Neuronal stem cell (in vitro differentiated cells): ENCODE results near the gene TFAM.

Experiments
- DNase-seq: peaks from one replicate; pipeline ENCODE4 v3.0.0-alpha.2; 2013; ENCODE audit warnings: low spot score
- H2AFZ ChIP-seq: one replicate; pipeline ENCODE4 v1.6.1; 2013; ENCODE audit warnings: mild to moderate bottlenecking, low read length, inconsistent platforms
- H2AK5ac ChIP-seq: 2 replicates; pipeline ENCODE4 v1.6.1; 2013; ENCODE audit warnings: low read depth, mild to moderate bottlenecking, inconsistent platforms, low read length, moderate library complexity, mixed read lengths
- H2BK120ac ChIP-seq: 2 replicates; pipeline ENCODE4 v1.6.1; 2013; ENCODE audit warnings: low read depth, mild to moderate bottlenecking, inconsistent platforms, low read length, moderate library complexity, mixed read lengths
- H2BK12ac ChIP-seq: one replicate; pipeline ENCODE4 v1.6.1; 2013; ENCODE audit warnings: low read length, inconsistent platforms
- H2BK15ac ChIP-seq: 2 replicates; pipeline ENCODE4 v1.6.1; 2013; ENCODE audit warnings: mild to moderate bottlenecking, low read length, inconsistent platforms, mixed read lengths
- H2BK5ac ChIP-seq: one replicate; pipeline ENCODE4 v1.6.1; 2013; ENCODE audit warnings: inconsistent platforms, mild to moderate bottlenecking, low read length, moderate library complexity
- H3K14ac ChIP-seq: one replicate; pipeline ENCODE4 v1.6.1; 2013; ENCODE audit warnings: low read length, inconsistent platforms
- H3K18ac ChIP-seq: 2 replicates; pipeline ENCODE4 v1.6.1; 2013; ENCODE audit warnings: low read length, inconsistent platforms
- H3K23ac ChIP-seq: 2 replicates; pipeline ENCODE4 v1.6.1; 2013; ENCODE audit warnings: low read depth, mild to moderate bottlenecking, mixed read lengths, low read length, inconsistent platforms; ENCODE audit not compliant: poor library complexity
- H3K27ac ChIP-seq: replicated peaks from 3 replicates; pipeline ENCODE4 v1.5.1; 2013; ENCODE audit warnings: low read length, inconsistent platforms
- H3K27me3 ChIP-seq, 3 experiments: 2 replicates each; pipeline ENCODE4 v1.6.1; 2013; ENCODE audit warnings: low read length in 3 of 3, mild to moderate bottlenecking in 2 of 3, inconsistent platforms in 1 of 3, low read depth in 1 of 3, mixed read lengths in 1 of 3, moderate library complexity in 1 of 3; ENCODE audit not compliant: control insufficient read depth in 3 of 3, insufficient read depth in 3 of 3
- H3K36me3 ChIP-seq, 2 donors: replicated peaks in 1 of 2; 2 replicates each; pipeline ENCODE4 v1.6.1; 2013; ENCODE audit warnings: low read length in 2 of 2; ENCODE audit not compliant: control insufficient read depth in 2 of 2, insufficient read depth in 2 of 2
- H3K4ac ChIP-seq: 2 replicates; pipeline ENCODE4 v1.6.1; 2013; ENCODE audit warnings: inconsistent platforms, mild to moderate bottlenecking, low read length, moderate library complexity
- H3K4me1 ChIP-seq, 2 donors: 1 replicate in 1 of 2; 2 replicates in 1 of 2; pipeline ENCODE4 v1.6.1; 2013; ENCODE audit warnings: low read length in 2 of 2, low read depth in 1 of 2; ENCODE audit not compliant: control insufficient read depth in 2 of 2, insufficient read depth in 1 of 2
- H3K4me2 ChIP-seq: one replicate; pipeline ENCODE4 v1.6.1; 2013; ENCODE audit warnings: mild to moderate bottlenecking, low read length, inconsistent platforms; ENCODE audit not compliant: insufficient read depth, poor library complexity, severe bottlenecking
- H3K4me3 ChIP-seq, 2 donors: 2 replicates each; pipeline ENCODE4 v1.5.1; 2013; ENCODE audit warnings: low read length in 2 of 2, mild to moderate bottlenecking in 2 of 2, inconsistent platforms in 1 of 2, moderate library complexity in 1 of 2
- H3K79me1 ChIP-seq: one replicate; pipeline ENCODE4 v1.6.1; 2013; ENCODE audit warnings: low read depth, mild to moderate bottlenecking, inconsistent platforms, low read length, moderate library complexity
- H3K9ac ChIP-seq: one replicate; pipeline ENCODE4 v1.6.1; 2013; ENCODE audit warnings: mild to moderate bottlenecking, low read depth, low read length, inconsistent platforms; ENCODE audit not compliant: poor library complexity
- H3K9me3 ChIP-seq, 2 donors: replicated peaks in 1 of 2; 2 replicates each; pipeline versions ENCODE3 to v1.6.1; 2013; ENCODE audit warnings: low read length in 2 of 2, mild to moderate bottlenecking in 2 of 2, inconsistent platforms in 1 of 2, low read depth in 1 of 2, mixed read lengths in 1 of 2, moderate library complexity in 1 of 2; ENCODE audit not compliant: control insufficient read depth in 2 of 2, insufficient read depth in 1 of 2
- H4K8ac ChIP-seq: one replicate; pipeline ENCODE4 v1.6.1; 2013; ENCODE audit warnings: low read depth, mild to moderate bottlenecking, inconsistent platforms, low read length, moderate library complexity
- H4K91ac ChIP-seq: one replicate; pipeline ENCODE4 v1.6.1; 2013; ENCODE audit warnings: low read length, low read depth, mild to moderate bottlenecking, inconsistent platforms; ENCODE audit not compliant: poor library complexity
- WGBS, 2 donors: extraction: QIAGEN DNeasy Blood & Tissue Kit; methylation state at CpG; one replicate each; pipeline ENCODE4 v1.1.7; 2013; ENCODE audit warnings: missing lambda C conversion rate in 2 of 2, mixed read lengths in 1 of 2; ENCODE audit not compliant: insufficient read length in 2 of 2, insufficient replicate concordance in 1 of 2; ENCODE audit errors: extremely low coverage in 2 of 2; 5-methylcytosine and 5-hydroxymethylcytosine counted together

Gene TFAM

DNA sequence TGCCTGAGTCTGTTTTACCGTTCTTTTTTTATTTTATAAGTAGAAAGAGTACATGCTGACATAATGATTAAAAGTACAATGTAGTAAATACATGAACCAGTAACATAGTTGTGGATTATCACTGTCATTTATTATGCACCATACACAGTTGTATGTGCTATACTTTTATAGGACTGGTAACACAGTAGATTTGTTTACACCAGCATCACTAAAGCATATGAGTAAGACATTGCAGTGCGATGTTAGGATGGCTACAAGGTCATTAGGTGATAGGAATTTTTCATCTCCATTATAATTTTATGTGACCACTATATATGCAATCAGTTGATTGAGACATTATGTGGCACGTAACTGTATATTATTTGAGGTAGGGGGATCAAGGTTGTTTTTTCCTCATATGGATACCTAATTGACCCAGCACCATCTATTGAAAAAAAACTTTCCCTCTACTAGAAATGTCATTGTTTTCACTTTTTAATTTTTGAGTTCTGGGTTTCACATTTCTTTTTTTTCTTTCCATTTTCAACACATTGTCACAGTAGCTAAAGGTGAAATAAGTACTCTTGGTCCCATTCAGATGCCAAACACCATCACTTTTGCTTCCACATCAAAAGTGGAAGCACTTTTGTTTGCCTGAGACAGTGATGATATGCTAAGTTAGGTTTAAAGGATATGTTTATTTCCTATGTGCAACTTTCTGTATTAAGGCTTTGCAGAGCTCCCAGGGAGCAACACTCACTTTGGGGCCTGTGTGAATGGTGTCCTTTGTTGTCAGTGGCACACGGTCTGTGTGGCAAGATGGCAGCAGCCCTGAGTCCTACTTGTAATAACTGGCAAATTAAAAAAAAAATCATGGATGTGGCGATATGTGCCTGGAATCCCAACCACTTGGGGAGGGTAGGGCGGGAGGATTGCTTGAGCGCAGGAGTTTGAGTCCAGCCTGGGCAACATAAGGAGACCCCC lies 33.3 kb upstream of the TFAM start:
- no peak overlapping the region for H3K23ac ChIP-seq
- no peak overlapping the region for H2BK15ac ChIP-seq
- no peak overlapping the region for H2BK12ac ChIP-seq
- no peaks in the 10 kb centered on the region for H3K79me1 ChIP-seq
- no peaks in the 10 kb centered on the region for H3K27me3 ChIP-seq
- WGBS, 2 donors = no CpG with 5 or more reads among the region's 7 CpGs
- H2AFZ ChIP-seq = no peak overlapping the region
- no peak overlapping the region for H2AK5ac ChIP-seq
- H3K4ac ChIP-seq = no peak overlapping the region
- no peak overlapping the region for H2BK120ac ChIP-seq
- H3K4me3 ChIP-seq = no peak overlapping the region
- no peak overlapping the region for H2BK5ac ChIP-seq
- no peaks in the 10 kb centered on the region for H3K9me3 ChIP-seq
- H3K14ac ChIP-seq = no peak overlapping the region
- H3K36me3 ChIP-seq = no peaks in the 10 kb centered on the region
- no peak overlapping the region for H4K91ac ChIP-seq
- no peak for DNase-seq
- H3K4me2 ChIP-seq = no peak overlapping the region
- no peak overlapping the region for H3K9ac ChIP-seq
- H3K27ac ChIP-seq = no peak overlapping the region
- no peak overlapping the region for H4K8ac ChIP-seq
- no peak overlapping the region for H3K18ac ChIP-seq
- no peaks in the 10 kb centered on the region for H3K4me1 ChIP-seq

DNA sequence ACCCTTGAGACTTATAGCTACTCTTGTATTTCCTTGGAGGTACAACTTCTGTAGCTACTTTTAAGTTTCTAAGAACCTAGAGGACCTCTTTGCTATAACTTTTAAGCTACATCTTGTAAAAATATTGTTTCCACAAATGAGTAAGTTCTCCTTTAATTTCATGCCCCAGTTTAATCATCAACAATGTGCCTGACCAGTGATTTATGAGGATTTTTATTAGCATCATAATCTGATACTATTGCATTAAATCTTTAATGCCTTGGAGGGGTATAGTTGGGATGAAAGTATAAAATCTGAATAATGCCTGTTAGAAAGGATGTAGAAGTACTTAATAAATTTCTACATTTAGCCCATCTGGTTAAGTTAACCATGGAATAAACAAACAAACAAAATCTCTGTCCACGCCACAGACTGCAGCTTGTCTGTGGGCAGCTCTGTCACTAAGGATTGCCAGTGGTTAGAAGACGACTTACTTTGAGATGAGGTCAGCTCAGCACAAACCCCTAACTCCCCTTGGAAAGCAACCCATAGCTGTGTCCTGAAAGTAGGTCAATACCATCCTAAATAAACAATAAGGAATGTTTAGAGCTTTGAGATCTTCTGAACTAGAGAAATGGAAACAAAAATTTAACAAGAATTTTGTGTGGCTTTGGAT lies 32.1 kb upstream of the TFAM start:
- H2BK15ac ChIP-seq = no peak overlapping the region
- H3K4me2 ChIP-seq = no peak overlapping the region
- no peaks in the 10 kb centered on the region for H3K9me3 ChIP-seq
- no peak overlapping the region for H3K9ac ChIP-seq
- H2BK5ac ChIP-seq = no peak overlapping the region
- H3K4me3 ChIP-seq = no peak overlapping the region
- H3K36me3 ChIP-seq = no peaks in the 10 kb centered on the region
- H3K4ac ChIP-seq = no peak overlapping the region
- H4K91ac ChIP-seq = no peak overlapping the region
- H3K27ac ChIP-seq = no peak overlapping the region
- H2AK5ac ChIP-seq = no peak overlapping the region
- no peak overlapping the region for H4K8ac ChIP-seq
- no peaks in the 10 kb centered on the region for H3K27me3 ChIP-seq
- H3K23ac ChIP-seq = no peak overlapping the region
- H3K4me1 ChIP-seq = no peaks in the 10 kb centered on the region
- WGBS, 2 donors = no CpG with 5 or more reads among the region's 2 CpGs
- DNase-seq = no peak
- H2BK120ac ChIP-seq = no peak overlapping the region
- no peak overlapping the region for H3K18ac ChIP-seq
- no peak overlapping the region for H2BK12ac ChIP-seq
- no peak overlapping the region for H2AFZ ChIP-seq
- H3K79me1 ChIP-seq = no peaks in the 10 kb centered on the region
- H3K14ac ChIP-seq = no peak overlapping the region

- Histone ChIP-seq H3K9me3 (no peaks in the 10 kb centered on the region), H3K9ac (no peak overlapping the region), H3K4me1 (peaks cover 0 to 5% of the 10 kb centered on the region in 2 donors), H3K18ac (no peak overlapping the region), H3K79me1 (no peaks in the 10 kb centered on the region), H2BK12ac (no peak overlapping the region), H4K91ac (no peak overlapping the region), H3K27ac (no peak overlapping the region), H3K23ac (no peak overlapping the region), H2BK5ac (no peak overlapping the region), H3K4ac (no peak overlapping the region), H2AFZ (no peak overlapping the region), H4K8ac (no peak overlapping the region), H2BK120ac (no peak overlapping the region), H3K36me3 (no peaks in the 10 kb centered on the region), H3K4me2 (no peak overlapping the region), H2AK5ac (no peak overlapping the region), H3K27me3 (no peaks in the 10 kb centered on the region), H2BK15ac (no peak overlapping the region), H3K14ac (no peak overlapping the region), H3K4me3 (no peak overlapping the region)
- DNase-seq = no peak
- no CpG with 5 or more reads among the region's 2 CpGs for WGBS, 2 donors
Measured at GRCh38 chr10:58356756-58357155, 28.5 kb upstream of the TFAM start.

DNA sequence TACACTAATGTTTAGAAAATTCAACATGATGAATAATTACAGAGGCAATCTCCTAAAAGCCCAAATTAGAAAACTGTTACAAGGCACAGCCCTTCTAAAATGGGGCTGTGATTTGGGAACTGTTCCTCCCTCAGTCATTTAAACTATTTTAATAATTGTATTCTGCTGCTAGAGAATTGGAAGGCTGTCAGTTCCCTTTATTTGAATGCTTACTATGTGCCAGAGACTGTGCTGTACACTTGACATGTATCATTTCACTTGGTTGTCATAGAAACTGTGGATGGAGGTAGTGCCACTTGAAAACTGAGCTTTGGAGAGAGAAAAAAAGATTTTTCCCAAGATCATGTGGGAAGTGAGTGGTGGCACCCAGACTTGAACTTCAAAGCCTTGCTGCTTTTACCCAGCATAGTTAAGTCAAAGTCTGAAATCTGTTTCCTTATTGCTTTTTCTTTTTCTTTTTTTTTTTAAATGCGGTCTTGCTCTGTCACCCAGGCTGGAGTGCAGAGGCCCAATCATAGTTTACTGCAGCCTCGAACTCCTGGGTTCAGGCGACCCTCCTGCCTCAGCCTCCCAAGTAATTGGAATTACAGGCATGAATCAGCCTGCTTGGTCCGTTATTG lies 26.8 kb upstream of the TFAM start:
- H3K79me1 ChIP-seq = no peaks in the 10 kb centered on the region
- peaks cover 0 to 6% of the 10 kb centered on the region in 2 donors for H3K36me3 ChIP-seq
- H2BK120ac ChIP-seq = no peak overlapping the region
- no CpG with 5 or more reads among the region's 4 CpGs for WGBS, 2 donors
- H3K14ac ChIP-seq = no peak overlapping the region
- no peaks in the 10 kb centered on the region for H3K9me3 ChIP-seq
- H2AFZ ChIP-seq = no peak overlapping the region
- H3K27me3 ChIP-seq = no peaks in the 10 kb centered on the region
- no peak overlapping the region for H3K4ac ChIP-seq
- peaks cover 0 to 8% of the 10 kb centered on the region in 2 donors for H3K4me1 ChIP-seq
- no peak overlapping the region for H3K23ac ChIP-seq
- H4K8ac ChIP-seq = no peak overlapping the region
- H2BK12ac ChIP-seq = no peak overlapping the region
- no peak overlapping the region for H2BK5ac ChIP-seq
- H2BK15ac ChIP-seq = no peak overlapping the region
- no peak overlapping the region for H3K4me3 ChIP-seq
- DNase-seq = no peak
- no peak overlapping the region for H3K18ac ChIP-seq
- no peak overlapping the region for H2AK5ac ChIP-seq
- H3K27ac ChIP-seq = no peak overlapping the region
- H3K9ac ChIP-seq = no peak overlapping the region
- no peak overlapping the region for H4K91ac ChIP-seq
- no peak overlapping the region for H3K4me2 ChIP-seq
